ENCODE measurements around the gene SPINK7. TPM values are rescaled to one million over a fixed set of nuclear protein-coding genes. Genes with fewer than 3 reads are reported as not detected.
A peak's percentile ranks its signal among the peaks of the same experiment; 100 is the strongest.

SPINK7 gene
- total RNA-seq, 1 donor from 2014 or later, result not detected

DNA sequence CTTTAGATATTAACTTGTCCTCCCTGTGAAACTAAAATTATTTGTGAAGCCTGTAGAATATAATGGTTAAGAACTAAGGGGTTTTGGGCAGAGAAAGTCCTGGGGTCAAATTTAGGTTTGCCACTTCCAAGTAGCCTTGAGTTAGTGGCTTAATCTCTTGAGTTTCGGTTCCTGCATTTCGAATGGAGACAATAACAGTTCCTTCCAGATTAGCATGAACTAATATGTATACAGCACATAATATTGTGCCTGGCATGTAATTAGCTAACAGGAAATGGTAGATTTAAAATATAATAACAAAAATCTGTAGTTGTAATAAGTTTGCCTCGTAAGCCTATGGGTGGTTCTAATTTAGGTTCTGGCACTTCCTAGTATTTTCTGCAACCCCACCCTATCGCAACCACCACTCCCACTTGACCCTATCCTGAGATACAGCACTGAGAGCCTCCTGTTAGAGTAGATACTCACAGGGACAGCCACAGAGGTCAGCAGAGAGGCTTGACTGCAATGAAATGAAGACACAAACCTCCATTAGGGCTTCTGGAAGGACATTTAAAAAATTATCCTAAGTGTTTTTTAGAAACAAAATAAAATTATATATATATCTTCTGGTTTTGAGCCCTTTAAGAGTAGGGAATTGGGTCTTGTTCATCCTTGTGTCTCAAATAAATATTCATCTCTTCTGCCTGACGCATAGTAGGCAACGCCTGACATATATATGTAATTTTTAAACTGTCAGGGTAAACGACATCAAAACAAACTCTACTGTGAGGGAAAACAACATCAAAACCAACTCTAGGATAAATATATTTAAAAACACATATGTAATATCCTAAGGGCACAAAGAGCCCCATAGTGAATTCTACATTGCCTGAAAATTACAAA, 31.6 kb downstream of the SPINK7 start:
- DNase-seq (ENCODE audit: low read depth), result no peak

DNA sequence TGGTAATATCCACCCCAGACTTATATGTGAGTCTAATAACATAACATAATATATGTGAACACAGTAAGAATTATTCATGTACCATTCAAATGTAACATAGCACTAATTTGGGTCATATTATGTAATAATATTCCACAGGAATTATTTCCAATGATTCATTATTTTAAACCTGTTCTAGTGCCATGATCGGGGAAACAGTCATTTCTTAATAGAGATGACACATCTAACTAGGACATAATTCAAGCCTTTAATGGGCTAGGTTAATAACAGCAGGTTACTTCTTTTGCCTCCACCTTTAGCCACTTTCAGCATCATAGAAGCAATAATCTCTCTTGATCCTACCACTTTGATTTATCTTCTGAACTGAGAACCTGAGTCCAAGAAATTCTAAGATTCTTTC, 35.5 kb downstream of the SPINK7 start:
- DNase-seq (ENCODE audit: low read depth), result no peak

DNA sequence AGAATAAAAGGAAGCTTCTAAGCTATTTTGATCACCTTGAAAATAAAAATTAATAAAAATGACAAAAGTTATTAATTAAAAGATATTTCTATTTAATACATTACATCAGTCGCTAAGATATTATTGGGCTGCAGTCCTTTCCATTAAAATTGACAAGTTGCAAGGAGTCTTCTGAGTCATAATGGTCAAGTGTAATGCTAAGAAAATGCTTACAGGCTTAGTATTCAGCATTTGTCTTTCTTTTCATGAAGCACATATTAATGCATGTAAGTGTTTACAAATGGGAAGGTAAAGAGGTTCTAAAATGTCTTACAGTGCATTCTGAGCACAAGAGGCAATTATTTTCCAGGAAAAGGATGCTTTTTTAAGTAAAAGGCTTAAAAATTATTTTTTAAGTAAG, 40.5 kb downstream of the SPINK7 start:
- DNase-seq (ENCODE audit: low read depth), result peak; percentile 16

DNA sequence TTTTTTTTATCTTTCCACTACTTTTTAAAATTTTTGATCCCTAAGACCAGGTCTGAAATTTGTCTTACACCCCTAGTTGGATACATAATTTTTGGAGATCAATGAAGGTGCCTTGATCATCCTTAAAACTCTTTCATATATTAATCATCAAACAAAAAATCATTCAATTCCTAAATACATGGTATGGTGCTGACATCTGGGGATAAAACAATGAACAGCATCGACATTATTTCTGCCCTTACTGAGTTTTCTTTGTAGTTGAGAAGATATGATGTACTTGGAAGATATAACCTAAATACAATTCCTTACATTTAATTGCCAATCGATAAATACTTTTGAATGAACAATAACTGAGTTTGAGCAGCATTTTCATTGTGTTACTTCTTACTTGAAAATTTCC, 41.4 kb downstream of the SPINK7 start:
- DNase-seq (ENCODE audit: low read depth), result no peak

DNA sequence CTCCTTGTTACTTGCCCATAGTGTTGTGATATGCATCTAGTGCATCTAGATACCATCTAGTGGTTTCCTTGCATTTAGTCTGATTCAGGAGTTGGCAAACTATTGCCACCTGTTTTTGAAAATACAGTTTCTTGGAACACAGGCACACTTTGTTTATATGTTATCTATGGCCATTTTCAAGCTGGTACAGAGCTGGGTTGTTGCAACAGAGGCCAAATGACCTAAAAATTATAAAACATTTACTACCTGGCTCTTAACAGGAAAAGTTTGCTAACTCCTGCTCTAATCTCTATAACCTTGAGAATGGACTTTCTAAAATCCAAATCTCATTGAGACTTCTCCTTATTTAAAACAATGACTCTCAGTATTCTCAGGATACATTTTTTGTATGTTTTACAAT, 52.1 kb downstream of the SPINK7 start:
- no peak for DNase-seq (ENCODE audit: low read depth)

Other genes starting within 250 kb of the SPINK7 start
- 0.25 TPM in 1 of 2 replicates, not detected in the other for gene SPINK5, start 248.4 kb upstream of the SPINK7 start, total RNA-seq
- gene SPINK14, start 143.9 kb upstream of the SPINK7 start, total RNA-seq, result not detected in 2 replicates
- not detected in 2 replicates for gene SPINK6, start 109.4 kb upstream of the SPINK7 start, total RNA-seq
- gene MARCOL, start 73.9 kb upstream of the SPINK7 start, total RNA-seq, result not detected in 2 replicates
- 1.4 and 1.8 TPM in 2 replicates for gene SPINK13, start 43.6 kb upstream of the SPINK7 start, total RNA-seq
- gene SPINK9, start 23.1 kb downstream of the SPINK7 start, total RNA-seq, result not detected in 2 replicates
- 48.3 and 68.3 TPM in 2 replicates for gene FBXO38, start 71.5 kb downstream of the SPINK7 start, total RNA-seq